Mesendoderm (in vitro differentiated cells): ENCODE results near the gene DNTT.

Source experiments
- DNase-seq: peaks from one replicate; pipeline ENCODE4 v3.0.0; 2013
- H2AK5ac ChIP-seq: 2 replicates; pipeline ENCODE4 v1.6.1; 2013; ENCODE audit warnings: low read length, inconsistent platforms
- H2BK120ac ChIP-seq: 2 replicates; pipeline ENCODE4 v1.6.1; 2013; ENCODE audit warnings: low read depth, mild to moderate bottlenecking, low read length, moderate library complexity, mixed read lengths
- H2BK15ac ChIP-seq: replicated peaks from 2 replicates; pipeline ENCODE4 v1.6.1; 2013; ENCODE audit warnings: low read depth, mild to moderate bottlenecking, moderate library complexity
- H2BK5ac ChIP-seq: 2 replicates; pipeline ENCODE4 v1.6.1; 2013; ENCODE audit warnings: low read length, inconsistent platforms
- H3K18ac ChIP-seq: 2 replicates; pipeline ENCODE4 v1.6.1; 2013; ENCODE audit warnings: mild to moderate bottlenecking, low read length, mixed read lengths
- H3K23ac ChIP-seq: one replicate; pipeline ENCODE4 v1.6.1; 2013; ENCODE audit warnings: low read length
- H3K27ac ChIP-seq: 2 replicates; pipeline ENCODE4 v1.5.1; 2013; ENCODE audit warnings: low read depth, mild to moderate bottlenecking, inconsistent platforms, low read length, moderate library complexity
- H3K27me3 ChIP-seq: 2 replicates; pipeline ENCODE4 v1.6.1; 2013; ENCODE audit warnings: low read length, control low read depth, mild to moderate bottlenecking, inconsistent platforms; ENCODE audit not compliant: insufficient read depth, poor library complexity
- H3K36me3 ChIP-seq: 2 replicates; pipeline ENCODE4 v1.6.1; 2013; ENCODE audit warnings: low read length, inconsistent platforms; ENCODE audit not compliant: control insufficient read depth, insufficient read depth
- H3K4ac ChIP-seq: one replicate; pipeline ENCODE4 v1.6.1; 2013; ENCODE audit warnings: low read depth, mild to moderate bottlenecking, low read length, moderate library complexity
- H3K4me1 ChIP-seq: 2 replicates; pipeline ENCODE4 v1.6.1; 2013; ENCODE audit warnings: low read depth, low read length, inconsistent platforms; ENCODE audit not compliant: control insufficient read depth
- H3K4me2 ChIP-seq: 2 replicates; pipeline ENCODE4 v1.6.1; 2013; ENCODE audit warnings: low read length
- H3K4me3 ChIP-seq: 2 replicates; pipeline ENCODE4 v1.5.1; 2013; ENCODE audit warnings: mild to moderate bottlenecking, low read length
- H3K56ac ChIP-seq: one replicate; pipeline ENCODE4 v1.6.1; 2013; ENCODE audit warnings: low read length
- H3K79me1 ChIP-seq: 2 replicates; pipeline ENCODE4 v1.6.1; 2013; ENCODE audit warnings: low read length, inconsistent platforms
- H3K79me2 ChIP-seq: 2 replicates; pipeline ENCODE4 v1.6.1; 2013; ENCODE audit warnings: mild to moderate bottlenecking, low read length; ENCODE audit not compliant: control insufficient read depth, insufficient read depth
- H3K9ac ChIP-seq: 2 replicates; pipeline ENCODE4 v1.6.1; 2013; ENCODE audit warnings: low read length, inconsistent platforms
- H4K5ac ChIP-seq: one replicate; pipeline ENCODE4 v1.6.1; 2013; ENCODE audit warnings: low read length
- H4K8ac ChIP-seq: one replicate; pipeline ENCODE4 v1.6.1; 2013; ENCODE audit warnings: low read depth, mild to moderate bottlenecking, control low read depth, low read length, moderate library complexity
- WGBS: extraction: QIAGEN DNeasy Blood & Tissue Kit; methylation state at CpG from one replicate; pipeline ENCODE4 v1.1.7; 2013; ENCODE audit warnings: low lambda C conversion rate, missing lambda C conversion rate; ENCODE audit not compliant: insufficient coverage; ENCODE audit errors: extremely low coverage; 5-methylcytosine and 5-hydroxymethylcytosine counted together

DNTT gene

DNA sequence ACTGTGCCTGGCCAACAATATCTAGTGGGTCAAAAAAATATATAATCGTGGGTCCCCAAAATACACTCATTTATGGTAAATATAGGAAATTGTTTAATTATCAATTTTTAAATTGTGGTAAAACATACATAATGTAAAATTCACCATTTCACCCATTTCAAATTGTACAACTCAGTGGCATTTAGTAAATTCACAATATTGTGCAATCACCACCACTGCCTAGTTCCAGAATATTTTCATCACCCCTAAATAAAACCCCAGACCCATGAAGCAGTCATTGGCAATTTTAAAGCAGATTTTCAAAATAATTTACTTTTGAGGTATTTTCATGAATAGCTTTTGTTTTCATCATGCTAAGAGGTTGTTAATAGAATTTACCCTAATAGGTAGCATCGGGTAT is 43.1 kb upstream of the DNTT start:
- H3K36me3 ChIP-seq = no peaks in the 10 kb centered on the region
- no peak for DNase-seq
- H2BK120ac ChIP-seq = no peak overlapping the region
- no peak overlapping the region for H3K4me3 ChIP-seq
- no peaks in the 10 kb centered on the region for H3K27me3 ChIP-seq
- H3K79me1 ChIP-seq = no peaks in the 10 kb centered on the region
- H3K56ac ChIP-seq = no peak overlapping the region
- no peaks in the 10 kb centered on the region for H3K79me2 ChIP-seq
- no peak overlapping the region for H3K9ac ChIP-seq
- no peak overlapping the region for H3K4ac ChIP-seq
- H3K4me2 ChIP-seq = no peak overlapping the region
- no peak overlapping the region for H2BK5ac ChIP-seq
- no peak overlapping the region for H3K18ac ChIP-seq
- H3K23ac ChIP-seq = no peak overlapping the region
- no peaks in the 10 kb centered on the region for H3K4me1 ChIP-seq
- H2AK5ac ChIP-seq = no peak overlapping the region
- WGBS = no CpG with 5 or more reads among the region's 2 CpGs
- no peak overlapping the region for H4K5ac ChIP-seq
- H4K8ac ChIP-seq = no peak overlapping the region
- no peak overlapping the region for H3K27ac ChIP-seq
- no peak overlapping the region for H2BK15ac ChIP-seq

DNA sequence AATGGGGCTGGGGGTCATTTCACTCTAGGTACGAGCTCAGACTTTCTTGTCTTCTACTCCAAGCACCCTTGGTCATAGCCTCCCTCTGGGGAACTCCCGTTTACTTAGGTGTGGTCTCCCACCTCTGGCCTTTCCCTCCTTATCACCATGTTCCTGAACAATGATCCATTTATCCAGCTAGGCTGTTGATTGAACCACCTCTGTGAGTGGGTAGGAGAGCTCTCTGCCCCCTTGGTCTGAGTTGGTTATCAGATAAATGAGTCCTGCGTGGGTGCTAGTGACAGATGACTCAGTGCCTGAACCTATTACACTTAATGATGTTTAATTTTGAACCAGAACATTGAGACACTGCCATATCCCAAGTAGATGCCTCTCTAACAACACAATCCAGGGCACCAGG is 42.3 kb upstream of the DNTT start:
- WGBS = no CpG with 5 or more reads among the region's 3 CpGs
- Histone ChIP-seq H3K9ac (no peak overlapping the region), H4K8ac (no peak overlapping the region), H3K4me3 (no peak overlapping the region), H3K56ac (no peak overlapping the region), H3K27ac (no peak overlapping the region), H2AK5ac (no peak overlapping the region), H3K4me1 (no peaks in the 10 kb centered on the region), H3K79me2 (no peaks in the 10 kb centered on the region), H3K23ac (no peak overlapping the region), H2BK120ac (no peak overlapping the region), H3K36me3 (no peaks in the 10 kb centered on the region), H3K4ac (no peak overlapping the region), H3K27me3 (no peaks in the 10 kb centered on the region), H4K5ac (no peak overlapping the region), H3K4me2 (no peak overlapping the region), H3K79me1 (no peaks in the 10 kb centered on the region), H2BK5ac (no peak overlapping the region), H2BK15ac (no peak overlapping the region), H3K18ac (no peak overlapping the region)
- DNase-seq = no peak

DNA sequence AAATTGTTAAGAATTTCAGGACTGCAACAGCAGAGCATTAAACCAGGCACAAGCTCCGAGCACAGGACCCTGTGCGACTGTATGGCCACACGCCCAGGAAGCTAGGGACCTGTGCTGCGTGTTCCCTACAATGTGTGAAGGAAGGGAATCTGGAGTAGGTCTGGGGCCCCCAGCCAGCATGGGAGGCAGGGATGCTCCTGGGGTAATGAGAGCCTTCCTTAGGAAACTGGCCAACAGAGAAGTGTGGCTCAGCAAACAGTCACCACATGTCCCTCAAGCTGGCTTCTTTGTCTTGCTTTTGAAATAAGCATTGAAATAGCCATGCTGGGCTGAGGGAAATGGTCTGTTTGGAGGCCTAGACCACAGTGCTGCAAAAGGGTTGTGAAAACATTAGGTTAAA is 41.1 kb upstream of the DNTT start:
- no CpG with 5 or more reads among the region's 4 CpGs for WGBS
- no peak overlapping the region for H2BK120ac ChIP-seq
- no peak for DNase-seq
- no peak overlapping the region for H3K4me2 ChIP-seq
- H3K79me2 ChIP-seq = no peaks in the 10 kb centered on the region
- H2BK5ac ChIP-seq = no peak overlapping the region
- H3K18ac ChIP-seq = no peak overlapping the region
- no peaks in the 10 kb centered on the region for H3K79me1 ChIP-seq
- no peak overlapping the region for H3K4ac ChIP-seq
- no peak overlapping the region for H2BK15ac ChIP-seq
- H3K4me3 ChIP-seq = no peak overlapping the region
- H3K56ac ChIP-seq = no peak overlapping the region
- H2AK5ac ChIP-seq = no peak overlapping the region
- no peak overlapping the region for H3K9ac ChIP-seq
- no peaks in the 10 kb centered on the region for H3K27me3 ChIP-seq
- H3K27ac ChIP-seq = no peak overlapping the region
- no peak overlapping the region for H4K8ac ChIP-seq
- H3K23ac ChIP-seq = no peak overlapping the region
- H3K4me1 ChIP-seq = no peaks in the 10 kb centered on the region
- H3K36me3 ChIP-seq = no peaks in the 10 kb centered on the region
- H4K5ac ChIP-seq = no peak overlapping the region

DNA sequence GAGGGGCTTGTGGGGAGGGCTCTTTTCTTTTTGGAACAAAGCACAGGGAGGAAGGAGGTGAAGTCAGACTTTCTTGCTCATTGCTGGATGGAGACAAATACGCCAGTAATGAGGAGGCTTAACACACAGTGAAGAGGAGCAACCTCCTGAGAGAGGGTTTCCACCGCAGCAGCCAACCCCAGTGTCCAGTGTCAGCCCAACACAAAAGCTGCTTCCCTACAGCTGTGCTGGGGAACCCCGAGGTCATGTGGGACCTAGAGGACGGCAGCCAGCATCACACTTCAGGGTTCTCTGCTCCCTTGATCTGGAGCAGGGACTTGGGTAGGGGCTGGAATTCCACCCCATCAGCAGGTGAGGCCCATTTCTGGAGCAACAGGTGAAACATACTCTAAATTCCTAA is 40.6 kb upstream of the DNTT start:
- H2BK120ac ChIP-seq = no peak overlapping the region
- H3K4me3 ChIP-seq = no peak overlapping the region
- no peak overlapping the region for H3K27ac ChIP-seq
- H3K4ac ChIP-seq = no peak overlapping the region
- H3K23ac ChIP-seq = no peak overlapping the region
- H4K5ac ChIP-seq = no peak overlapping the region
- H3K36me3 ChIP-seq = no peaks in the 10 kb centered on the region
- H3K18ac ChIP-seq = no peak overlapping the region
- no peaks in the 10 kb centered on the region for H3K79me1 ChIP-seq
- H3K9ac ChIP-seq = no peak overlapping the region
- no peak overlapping the region for H2BK15ac ChIP-seq
- no peak overlapping the region for H3K56ac ChIP-seq
- H3K4me1 ChIP-seq = no peaks in the 10 kb centered on the region
- no peaks in the 10 kb centered on the region for H3K27me3 ChIP-seq
- no peak for DNase-seq
- no peak overlapping the region for H2AK5ac ChIP-seq
- H2BK5ac ChIP-seq = no peak overlapping the region
- no peaks in the 10 kb centered on the region for H3K79me2 ChIP-seq
- H4K8ac ChIP-seq = no peak overlapping the region
- no CpG with 5 or more reads among the region's 4 CpGs for WGBS
- no peak overlapping the region for H3K4me2 ChIP-seq

DNA sequence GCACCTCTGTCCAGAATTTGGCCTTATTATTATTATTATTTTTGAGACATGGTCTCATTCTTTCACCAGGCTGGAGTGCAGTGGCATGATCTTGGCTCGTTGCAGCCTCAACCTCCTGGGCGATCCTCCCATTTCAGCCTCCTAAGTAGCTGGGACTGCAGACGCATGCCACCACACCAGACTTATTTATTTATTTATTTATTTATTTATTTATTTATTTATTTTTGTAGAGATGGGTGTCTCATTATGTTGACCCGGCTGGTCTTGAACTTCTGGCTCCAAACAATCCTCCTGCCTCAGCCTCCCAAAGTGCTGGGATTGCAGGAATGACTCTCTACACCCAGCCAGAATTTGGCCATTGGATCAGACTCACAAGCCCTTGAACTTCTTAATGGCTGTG is 39.3 kb upstream of the DNTT start:
- H3K9ac ChIP-seq = no peak overlapping the region
- no peak overlapping the region for H2AK5ac ChIP-seq
- H3K18ac ChIP-seq = no peak overlapping the region
- no peaks in the 10 kb centered on the region for H3K36me3 ChIP-seq
- H3K27ac ChIP-seq = no peak overlapping the region
- no peak overlapping the region for H3K23ac ChIP-seq
- H3K4me1 ChIP-seq = peaks cover 1% of the 10 kb centered on the region
- H3K27me3 ChIP-seq = no peaks in the 10 kb centered on the region
- no peak overlapping the region for H3K4me3 ChIP-seq
- no peak overlapping the region for H4K8ac ChIP-seq
- no peak overlapping the region for H2BK5ac ChIP-seq
- no peak overlapping the region for H3K56ac ChIP-seq
- no CpG with 5 or more reads among the region's 4 CpGs for WGBS
- no peak overlapping the region for H2BK120ac ChIP-seq
- no peak for DNase-seq
- H3K79me1 ChIP-seq = no peaks in the 10 kb centered on the region
- H3K4ac ChIP-seq = no peak overlapping the region
- H3K4me2 ChIP-seq = no peak overlapping the region
- H2BK15ac ChIP-seq = no peak overlapping the region
- H4K5ac ChIP-seq = no peak overlapping the region
- H3K79me2 ChIP-seq = no peaks in the 10 kb centered on the region

DNA sequence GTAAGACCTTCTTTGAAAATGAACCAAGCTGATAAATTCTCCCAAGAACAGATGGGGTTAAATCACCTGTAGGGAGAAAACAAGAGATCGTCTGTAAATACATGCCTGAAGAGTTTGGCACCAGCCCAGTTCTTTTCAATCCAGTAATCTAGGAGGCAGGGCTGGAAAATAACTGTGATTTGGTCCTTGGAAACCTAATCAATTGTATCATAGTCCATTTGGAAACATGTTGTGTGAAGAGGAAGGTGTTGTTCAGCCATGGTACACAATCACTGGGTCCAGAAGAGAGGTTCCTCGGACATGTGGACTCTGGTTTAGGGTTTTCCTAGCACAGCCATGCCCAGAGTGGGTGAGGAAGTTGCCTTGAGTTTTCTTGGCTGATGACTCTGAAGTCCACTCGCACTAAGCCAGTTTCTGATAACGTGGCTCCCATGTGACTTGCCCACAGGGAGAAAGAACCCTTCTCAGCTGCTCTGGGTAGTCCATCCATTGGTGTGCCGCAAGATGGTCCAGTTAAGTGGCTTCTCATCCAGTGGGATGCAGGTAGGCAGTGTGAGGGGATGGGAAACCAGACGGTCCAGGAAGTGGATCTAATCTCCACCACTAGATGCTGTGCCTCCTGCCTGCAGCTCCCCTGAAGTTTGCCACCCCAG is 38.0 kb upstream of the DNTT start:
- Histone ChIP-seq H3K27me3 (no peaks in the 10 kb centered on the region), H3K4me3 (no peak overlapping the region), H3K56ac (no peak overlapping the region), H3K27ac (no peak overlapping the region), H2BK15ac (no peak overlapping the region), H3K23ac (no peak overlapping the region), H3K18ac (no peak overlapping the region), H3K9ac (no peak overlapping the region), H3K79me1 (no peaks in the 10 kb centered on the region), H4K5ac (no peak overlapping the region), H3K36me3 (no peaks in the 10 kb centered on the region), H4K8ac (no peak overlapping the region), H2AK5ac (no peak overlapping the region), H2BK5ac (no peak overlapping the region), H3K79me2 (no peaks in the 10 kb centered on the region), H3K4me1 (peaks cover 2% of the 10 kb centered on the region), H3K4me2 (no peak overlapping the region), H2BK120ac (no peak overlapping the region), H3K4ac (no peak overlapping the region)
- no peak for DNase-seq
- no CpG with 5 or more reads among the region's 6 CpGs for WGBS
